Measurements from ENCODE around the gene MAGEB10.

GRCh38 chrX:27775984-27776383 is 31.8 kb upstream of the MAGEB10 start:
- no peak for TF ChIP-seq CTCF (IDR thresholded peaks at IDR 0.05)
- no peak for TF ChIP-seq ZFX (IDR thresholded peaks at IDR 0.05; ENCODE audit: borderline replicate concordance)

Measured in 22Rv1 (cell line).